Dermis blood vessel endothelial cell (primary cell): ENCODE data around the gene HGFAC. TPM values are rescaled to one million over a fixed set of nuclear protein-coding genes. Genes with fewer than 3 reads are reported as not detected.

ENCODE experiments used
- DNase-seq: peaks from one replicate; pipeline ENCODE4 v3.0.0; 2010
- total RNA-seq: library from RNA; depleted of rRNA; stranded (reverse); fragments of >200 nt; gene quantifications from 2 replicates; pipeline ENCODE4 v1.2.3, GENCODE V29; 2014

The HGFAC gene
- total RNA-seq, 1 donor from 2014 or later, result 0.51 TPM

GRCh38 chr4:3427134-3427476, 14.7 kb upstream of the HGFAC start:
- no peak for DNase-seq

- DNase-seq, result no peak
These were observed 13.9 kb upstream of the HGFAC start for GRCh38 chr4:3427706-3428446.

- DNase-seq, result no peak
These were observed 12.1 kb upstream of the HGFAC start for GRCh38 chr4:3429651-3430050.

GRCh38 chr4:3430524-3430923, 11.2 kb upstream of the HGFAC start:
- DNase-seq, result no peak

DNA sequence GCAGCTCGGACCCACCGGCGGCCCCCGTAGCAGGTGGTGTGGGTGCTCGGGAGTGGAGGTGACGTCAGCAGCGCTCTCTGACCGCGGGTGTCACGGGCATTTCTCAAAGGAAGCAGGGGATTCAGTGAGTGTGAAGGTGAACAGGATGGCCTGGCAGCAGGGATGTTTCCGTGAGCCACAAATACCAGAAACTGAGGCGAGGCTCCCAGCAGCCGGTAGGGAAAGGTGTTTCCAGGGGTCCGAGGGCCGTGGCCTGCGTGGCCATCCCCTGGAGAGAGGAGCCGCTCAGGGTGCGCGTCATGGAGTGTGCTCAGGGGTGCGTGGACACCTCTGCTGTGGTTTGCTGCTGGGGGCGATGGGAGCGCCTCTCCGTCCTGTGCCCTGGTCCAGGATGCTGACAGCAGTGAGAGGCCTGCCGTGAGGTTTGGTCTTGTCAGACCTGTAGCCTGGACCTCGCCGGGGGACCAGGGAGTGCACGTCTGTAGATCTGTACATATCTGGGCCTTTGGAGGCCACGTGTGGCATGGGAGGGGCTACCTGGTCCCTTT, 10.2 kb upstream of the HGFAC start:
- no peak for DNase-seq

DNA sequence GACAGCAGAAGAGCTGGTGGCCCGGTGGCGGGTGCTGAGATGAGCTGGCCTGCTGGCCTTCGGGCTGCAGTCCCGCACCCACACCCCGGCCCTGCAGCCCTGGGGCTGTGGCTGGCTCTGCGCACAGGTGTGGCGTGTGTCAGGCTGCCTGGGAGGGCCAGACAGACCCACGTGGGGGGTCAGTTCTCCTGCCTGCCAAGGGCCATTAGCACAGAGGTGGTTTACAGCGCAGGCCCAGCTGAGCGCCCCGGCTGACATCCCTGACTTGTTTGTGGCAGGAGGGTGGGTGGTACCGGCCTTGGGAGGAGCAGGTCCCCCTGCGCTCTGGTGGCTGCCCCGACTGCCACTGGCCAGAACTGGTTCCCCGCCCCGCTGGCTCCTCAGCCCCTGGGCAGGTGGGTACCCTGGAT, 9.4 kb upstream of the HGFAC start:
- no peak for DNase-seq

DNA sequence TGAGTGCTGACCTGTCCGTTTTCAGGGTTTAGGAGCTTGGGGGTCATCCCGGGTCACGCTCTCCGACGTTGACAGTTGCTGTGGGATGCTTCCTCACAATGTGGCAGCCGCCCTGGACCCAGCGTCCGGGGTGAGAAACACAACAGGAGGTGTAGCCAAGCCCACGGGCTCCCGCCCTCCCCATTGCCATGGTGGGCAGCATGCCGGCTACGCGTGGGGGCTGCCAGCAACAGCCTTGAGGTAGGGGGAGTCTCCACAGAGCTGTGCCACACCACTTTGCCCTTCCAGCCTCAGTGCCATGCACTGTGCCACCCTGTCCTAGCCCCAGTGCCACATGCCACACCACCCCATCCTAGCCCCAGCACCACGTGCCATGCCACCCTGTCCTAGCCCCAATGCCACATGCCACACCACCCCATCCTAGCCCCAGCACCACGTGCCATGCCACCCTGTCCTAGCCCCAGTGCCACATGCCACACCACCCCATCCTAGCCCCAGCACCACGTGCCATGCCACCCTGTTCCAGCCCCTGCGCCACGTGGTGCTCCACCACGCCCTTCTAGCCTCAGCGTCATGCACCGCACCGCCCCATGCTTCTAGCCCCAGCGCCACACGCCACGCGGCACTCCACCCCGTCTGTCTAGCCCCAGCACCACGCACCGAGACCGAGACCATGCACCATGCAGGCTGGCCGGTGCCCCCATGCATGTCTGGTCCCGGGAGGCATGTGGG, 8.5 kb upstream of the HGFAC start:
- no peak for DNase-seq

- DNase-seq, result no peak
These were observed 6.7 kb upstream of the HGFAC start for GRCh38 chr4:3434881-3435685.

- DNase-seq, result no peak
These were observed 6.1 kb upstream of the HGFAC start for GRCh38 chr4:3435686-3435956.

DNA sequence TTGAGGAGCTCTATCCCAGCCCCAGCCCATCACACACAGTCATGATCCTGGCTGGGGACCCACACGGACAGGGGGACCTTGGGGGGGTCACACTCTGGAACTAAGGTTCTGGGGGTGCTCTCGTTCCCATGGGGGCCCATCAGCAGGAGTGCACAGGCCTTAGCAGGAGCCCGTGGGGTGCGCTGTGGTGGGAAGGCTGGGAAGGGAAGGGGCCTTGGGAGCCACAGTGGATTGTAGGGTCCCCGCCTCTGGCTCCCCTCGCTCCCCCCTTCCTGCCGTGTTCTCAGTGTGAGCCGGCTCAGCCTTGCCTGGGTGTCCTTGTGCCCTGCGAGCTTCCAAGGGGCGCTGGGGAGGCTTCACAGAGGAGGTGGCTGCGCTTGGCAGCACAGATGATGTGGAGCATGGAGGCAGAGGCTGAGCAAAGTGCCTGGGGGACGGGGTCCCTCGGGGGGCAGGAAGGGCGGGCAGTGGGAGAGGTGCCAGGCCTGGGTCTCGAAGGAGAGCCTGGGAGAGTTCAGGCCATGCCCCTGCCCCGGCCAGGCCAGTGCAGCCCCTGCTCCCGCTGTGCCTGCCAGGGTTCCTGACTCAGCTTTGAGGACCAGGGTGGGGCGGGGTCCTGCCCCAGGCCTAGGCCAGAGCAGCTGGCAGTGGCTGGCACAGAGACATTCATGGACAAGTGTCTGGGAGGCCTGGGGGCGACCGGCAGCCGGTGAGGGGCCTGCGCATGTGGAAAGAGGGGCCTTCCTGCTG, 5.5 kb upstream of the HGFAC start:
- DNase-seq, result no peak

- DNase-seq, result peak; percentile 69
These were observed 4.8 kb upstream of the HGFAC start for GRCh38 chr4:3436798-3437581.

DNA sequence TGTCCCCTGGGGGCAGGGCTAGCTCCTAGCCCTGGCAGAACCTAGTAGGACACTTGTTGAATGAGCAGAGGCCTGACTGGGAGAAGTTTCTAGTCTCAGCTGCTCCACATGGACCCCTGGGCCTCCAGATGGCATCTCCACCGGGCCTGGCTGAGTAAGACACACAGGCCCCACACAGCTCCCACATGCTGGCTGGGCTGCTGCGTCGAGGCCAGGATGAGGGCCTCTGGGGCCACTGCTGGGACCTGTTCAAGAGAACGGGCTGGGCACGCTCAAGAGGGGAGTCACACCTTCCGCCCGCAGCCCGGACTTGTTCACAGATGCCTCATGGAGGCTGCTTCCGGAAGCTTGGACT, 4.2 kb upstream of the HGFAC start:
- no peak for DNase-seq

DNA sequence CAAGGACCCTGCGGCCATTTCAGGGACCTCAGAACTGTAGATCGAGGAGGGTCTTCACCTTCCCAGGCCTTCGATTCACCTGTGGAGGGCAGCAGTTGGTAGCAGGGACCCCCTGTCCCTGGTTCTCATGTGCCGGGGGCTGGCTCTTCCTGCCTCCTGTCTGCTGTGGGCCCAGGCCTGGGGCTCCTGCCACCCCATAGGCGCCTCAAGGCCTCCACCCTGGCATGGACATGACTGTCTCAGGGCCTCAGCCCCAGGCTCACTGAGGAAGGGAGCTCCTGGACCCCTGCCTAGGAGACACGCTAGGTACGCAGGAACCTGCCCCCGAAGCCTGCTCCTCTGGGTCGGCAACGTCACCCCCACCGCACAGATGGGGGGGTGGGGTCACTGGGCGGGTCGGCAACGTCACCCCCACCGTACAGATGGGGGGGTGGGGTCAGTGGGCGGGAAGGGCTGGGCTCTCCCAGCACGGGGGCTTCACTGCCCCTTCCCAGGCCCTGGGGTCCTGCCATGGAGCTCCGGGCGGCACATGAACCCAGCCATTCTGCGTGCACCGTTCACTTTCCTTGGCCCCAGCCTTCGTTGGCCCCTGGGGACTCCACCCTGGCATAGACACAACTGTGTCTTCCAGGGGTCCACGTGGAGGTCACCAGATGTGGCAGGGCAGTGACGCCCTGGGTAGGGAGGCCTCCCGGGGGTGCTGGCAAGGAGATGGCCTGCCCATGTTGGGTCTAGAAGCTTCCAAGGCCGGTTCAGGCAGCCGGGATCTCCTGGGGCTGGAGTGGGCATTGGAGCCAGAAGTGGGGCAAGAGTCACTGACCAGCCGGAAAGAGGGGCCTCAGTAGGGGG, 3.5 kb upstream of the HGFAC start:
- DNase-seq, result no peak

DNA sequence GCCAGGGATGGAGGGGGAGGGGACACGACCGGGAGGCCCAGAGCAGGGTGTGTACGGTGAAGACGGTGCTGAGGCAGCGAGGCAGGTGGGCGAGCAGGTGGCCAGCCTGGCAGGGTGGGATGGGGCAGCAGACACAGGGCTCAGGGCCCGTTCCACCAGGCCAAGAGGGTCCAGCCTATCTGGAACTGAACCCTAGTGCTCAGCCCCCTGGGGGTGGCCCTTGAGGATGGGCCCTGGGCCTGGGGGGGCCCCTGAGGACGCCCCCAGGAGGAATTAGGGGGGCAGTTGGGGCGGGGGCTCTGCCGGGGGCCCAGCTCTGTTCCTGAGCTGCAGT, 3.0 kb upstream of the HGFAC start:
- no peak for DNase-seq

- DNase-seq, result no peak
These were observed 2.4 kb upstream of the HGFAC start for GRCh38 chr4:3439391-3439790.

GRCh38 chr4:3440011-3440410, 1.8 kb upstream of the HGFAC start:
- DNase-seq, result no peak

GRCh38 chr4:3440979-3441500, 728 bp upstream of the HGFAC start:
- DNase-seq, result no peak

GRCh38 chr4:3442460-3442958, 741 bp downstream of the HGFAC start:
- no peak for DNase-seq

DNA sequence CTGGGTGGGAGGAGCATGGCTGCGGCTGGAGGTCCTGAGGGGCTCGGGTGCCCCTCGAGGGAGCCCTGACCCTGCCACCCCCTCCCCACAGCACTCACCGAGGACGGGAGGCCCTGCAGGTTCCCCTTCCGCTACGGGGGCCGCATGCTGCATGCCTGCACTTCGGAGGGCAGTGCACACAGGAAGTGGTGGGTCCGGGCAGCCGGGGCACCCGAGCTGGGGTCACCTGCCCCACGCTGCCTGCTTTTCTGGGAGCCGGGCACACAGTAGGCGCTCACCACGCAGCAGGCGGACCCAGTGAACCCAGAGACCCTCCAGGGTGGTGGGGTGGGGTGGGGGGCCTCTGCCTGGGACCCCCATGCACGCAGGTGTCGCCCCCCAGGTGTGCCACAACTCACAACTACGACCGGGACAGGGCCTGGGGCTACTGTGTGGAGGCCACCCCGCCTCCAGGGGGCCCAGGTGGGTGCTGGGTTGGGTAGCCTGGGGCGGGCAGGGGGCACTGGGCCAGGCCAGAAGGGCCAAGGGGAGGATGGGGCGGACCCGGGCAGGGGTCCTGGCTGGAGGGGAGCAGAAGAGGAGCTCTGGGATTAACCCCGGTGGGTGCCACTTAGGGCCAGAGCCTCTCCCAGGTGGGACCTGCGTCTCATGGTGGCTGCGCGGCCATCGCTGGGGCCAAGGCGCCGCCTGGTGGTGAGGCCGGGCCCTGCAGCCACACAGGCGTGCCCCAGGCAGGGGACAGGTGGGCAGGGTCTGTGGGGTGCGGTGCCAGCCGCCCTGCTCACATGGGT, 1.4 kb downstream of the HGFAC start:
- peak; percentile 65 for DNase-seq

- no peak for DNase-seq
These were observed 2.1 kb downstream of the HGFAC start for GRCh38 chr4:3443750-3444309.
